H9 (cell line): ENCODE measurements around the gene HMGCL. TPM values are rescaled to one million over a fixed set of nuclear protein-coding genes. Genes with fewer than 3 reads are reported as not detected.

Experiments used
- DNase-seq: peaks from one replicate; pipeline ENCODE4 v3.0.0-alpha.2; 2017
- H2AFZ ChIP-seq: one replicate; pipeline ENCODE4 v1.6.1; 2013; ENCODE audit warnings: mild to moderate bottlenecking, low read length, control low read depth, moderate library complexity
- H2AK5ac ChIP-seq: 2 replicates; pipeline ENCODE4 v1.6.1; 2013; ENCODE audit warnings: low read length, control low read depth, mixed read lengths; ENCODE audit not compliant: insufficient read length
- H2BK120ac ChIP-seq: one replicate; pipeline ENCODE4 v1.6.1; 2013; ENCODE audit warnings: low read depth, mild to moderate bottlenecking, low read length, control low read depth, inconsistent platforms; ENCODE audit not compliant: poor library complexity, severe bottlenecking
- H2BK12ac ChIP-seq: 2 replicates; pipeline ENCODE4 v1.6.1; 2013; ENCODE audit warnings: low read length, control low read depth, mixed read lengths, low read depth; ENCODE audit not compliant: insufficient read length
- H2BK15ac ChIP-seq: 2 replicates; pipeline ENCODE4 v1.6.1; 2013; ENCODE audit warnings: low read depth, low read length, control low read depth
- H2BK20ac ChIP-seq: one replicate; pipeline ENCODE4 v1.6.1; 2013; ENCODE audit warnings: low read depth, mild to moderate bottlenecking, low read length, control low read depth, inconsistent platforms; ENCODE audit not compliant: poor library complexity, severe bottlenecking
- H2BK5ac ChIP-seq: 2 replicates; pipeline ENCODE4 v1.6.1; 2013; ENCODE audit warnings: low read length, control low read depth, mixed read lengths; ENCODE audit not compliant: insufficient read length
- H3K14ac ChIP-seq: 2 replicates; pipeline ENCODE4 v1.6.1; 2013; ENCODE audit warnings: low read length, control low read depth; ENCODE audit not compliant: insufficient read depth
- H3K18ac ChIP-seq: 2 replicates; pipeline ENCODE4 v1.6.1; 2013; ENCODE audit warnings: low read depth, mild to moderate bottlenecking, mixed read lengths, low read length, control low read depth; ENCODE audit not compliant: insufficient read length
- H3K23ac ChIP-seq: 2 replicates; pipeline ENCODE4 v1.6.1; 2013; ENCODE audit warnings: low read length, control low read depth, mixed read lengths, low read depth; ENCODE audit not compliant: insufficient read length
- H3K23me2 ChIP-seq: 2 replicates; pipeline ENCODE4 v1.6.1; 2013; ENCODE audit warnings: low read depth, mild to moderate bottlenecking, mixed read lengths, low read length, control low read depth; ENCODE audit not compliant: insufficient read length, poor library complexity, severe bottlenecking
- H3K27ac ChIP-seq: 2 replicates; pipeline ENCODE4 v1.5.1; 2013; ENCODE audit warnings: low read length, control low read depth, mixed read lengths, low read depth; ENCODE audit not compliant: insufficient read length
- H3K27me3 ChIP-seq: 2 replicates; pipeline ENCODE4 v1.6.1; 2013; ENCODE audit warnings: low read length, control low read depth, inconsistent platforms; ENCODE audit not compliant: insufficient read depth
- H3K4ac ChIP-seq: 2 replicates; pipeline ENCODE4 v1.6.1; 2013; ENCODE audit warnings: low read depth, mild to moderate bottlenecking, control low read depth, inconsistent platforms, low read length, moderate library complexity
- H3K4me1 ChIP-seq: 2 replicates; pipeline ENCODE4 v1.6.1; 2013; ENCODE audit warnings: low read length, control low read depth, inconsistent platforms; ENCODE audit not compliant: insufficient read depth
- H3K4me2 ChIP-seq: 2 replicates; pipeline ENCODE4 v1.6.1; 2013; ENCODE audit warnings: low read length, control low read depth, mixed read lengths; ENCODE audit not compliant: insufficient read length, insufficient read depth
- H3K56ac ChIP-seq: 2 replicates; pipeline ENCODE4 v1.6.1; 2013; ENCODE audit warnings: low read depth, mild to moderate bottlenecking, mixed read lengths, low read length, control low read depth; ENCODE audit not compliant: insufficient read length
- H3K79me1 ChIP-seq: 2 replicates; pipeline ENCODE4 v1.6.1; 2013; ENCODE audit warnings: low read depth, mild to moderate bottlenecking, moderate library complexity, low read length, control low read depth, inconsistent platforms; ENCODE audit not compliant: insufficient read depth, poor library complexity, severe bottlenecking
- H3K79me2 ChIP-seq: 2 replicates; pipeline ENCODE4 v1.6.1; 2013; ENCODE audit warnings: low read length, control low read depth, inconsistent platforms; ENCODE audit not compliant: insufficient read depth
- H3K9ac ChIP-seq: 2 replicates; pipeline ENCODE4 v1.6.1; 2013; ENCODE audit warnings: low read length, control low read depth, mixed read lengths; ENCODE audit not compliant: insufficient read length; ENCODE audit errors: extremely low read depth
- H3K9me3 ChIP-seq: one replicate; pipeline ENCODE4 v1.6.1; 2013; ENCODE audit warnings: low read depth, low read length, inconsistent platforms; ENCODE audit not compliant: control insufficient read depth
- H3T11ph ChIP-seq: one replicate; pipeline ENCODE4 v1.6.1; 2013; ENCODE audit warnings: mild to moderate bottlenecking, low read length, control low read depth, inconsistent platforms
- H4K20me1 ChIP-seq: one replicate; pipeline ENCODE4 v1.6.1; 2013; ENCODE audit not compliant: control insufficient read depth, insufficient read length, insufficient read depth
- H4K5ac ChIP-seq: 2 replicates; pipeline ENCODE4 v1.6.1; 2013; ENCODE audit warnings: low read depth, mild to moderate bottlenecking, mixed read lengths, low read length, control low read depth; ENCODE audit not compliant: insufficient read length
- H4K8ac ChIP-seq: replicated peaks from 2 replicates; pipeline ENCODE4 v1.6.1; 2013; ENCODE audit warnings: low read length, control low read depth, mixed read lengths, low read depth; ENCODE audit not compliant: insufficient read length
- H4K91ac ChIP-seq: 2 replicates; pipeline ENCODE4 v1.6.1; 2013; ENCODE audit warnings: low read depth, mild to moderate bottlenecking, moderate library complexity, mixed read lengths, low read length, control low read depth; ENCODE audit not compliant: insufficient read length
- H3K27ac Mint-ChIP-seq, 3 experiments: 2 replicates in 2 of 3; 3 replicates in 1 of 3; pipeline ENCODE4 v1.8.0; 2020 to 2021; ENCODE audit warnings: mixed read lengths in 3 of 3, mild to moderate bottlenecking in 1 of 3, moderate library complexity in 1 of 3
- H3K27me3 Mint-ChIP-seq: 2 replicates; pipeline ENCODE4 v1.8.0; 2021; ENCODE audit warnings: low read depth, mild to moderate bottlenecking, moderate library complexity, mixed read lengths
- H3K36me3 Mint-ChIP-seq, 3 experiments: 2 replicates in 2 of 3; 3 replicates in 1 of 3; pipeline ENCODE4 v1.8.0; 2020 to 2021; ENCODE audit warnings: low read depth in 3 of 3, mixed read lengths in 3 of 3; ENCODE audit not compliant: insufficient read depth in 1 of 3
- H3K4me1 Mint-ChIP-seq, 2 experiments: 2 replicates each; pipeline ENCODE4 v1.8.0; 2020; ENCODE audit warnings: mixed read lengths in 2 of 2
- H3K4me3 Mint-ChIP-seq, 2 experiments: 2 replicates in 1 of 2; 3 replicates in 1 of 2; pipeline ENCODE4 v1.8.0; 2020 to 2021; ENCODE audit warnings: mild to moderate bottlenecking in 2 of 2, mixed read lengths in 2 of 2, moderate library complexity in 1 of 2
- H3K9me3 Mint-ChIP-seq, 2 experiments: 2 replicates in 1 of 2; 3 replicates in 1 of 2; pipeline ENCODE4 v1.8.0; 2020; ENCODE audit warnings: mild to moderate bottlenecking in 2 of 2, mixed read lengths in 2 of 2, moderate library complexity in 1 of 2
- CTCF ChIP-seq: fragments of 200-600 bp; sonication (generic); conservative IDR thresholded peaks from 3 replicates; pipeline ENCODE4 v1.8.0; 2021; ENCODE audit warnings: antibody characterized with exemption, mild to moderate bottlenecking
- WGBS: extraction: QIAGEN DNeasy Blood & Tissue Kit; methylation state at CpG from one replicate; pipeline ENCODE4 v1.1.7; 2013; ENCODE audit warnings: missing lambda C conversion rate, low lambda C conversion rate, mixed read lengths; ENCODE audit not compliant: insufficient read length; ENCODE audit errors: extremely low coverage; 5-methylcytosine and 5-hydroxymethylcytosine counted together
- total RNA-seq: library from RNA; stranded (reverse); gene quantifications from 2 replicates; pipeline ENCODE4 v1.2.1, GENCODE V29; 2021

HMGCL gene
- total RNA-seq, 1 experiment from 2014 or later, result 15.9 TPM

- Histone ChIP-seq H2BK120ac (no peak overlapping the region), H3K9me3 (no peaks in the 10 kb centered on the region), H2AFZ (no peak overlapping the region), H3T11ph (no peak overlapping the region), H3K23me2 (peaks cover 11% of the 10 kb centered on the region), H3K18ac (no peak overlapping the region), H3K27me3 (no peaks in the 10 kb centered on the region), H3K27ac (no peak overlapping the region), H3K4ac (no peak overlapping the region), H4K5ac (no peak overlapping the region), H3K23ac (no peak overlapping the region), H2BK15ac (no peak overlapping the region), H3K14ac (no peak overlapping the region), H4K91ac (no peak overlapping the region), H4K20me1 (no peaks in the 10 kb centered on the region), H2BK12ac (no peak overlapping the region), H2BK20ac (no peak overlapping the region), H2BK5ac (no peak overlapping the region), H2AK5ac (no peak overlapping the region), H3K4me1 (no peaks in the 10 kb centered on the region; the same call in 1 of the 2 replicates), H3K79me1 (peaks cover 4% of the 10 kb centered on the region), H3K4me2 (no peak overlapping the region), H3K9ac (no peak overlapping the region), H3K79me2 (no peaks in the 10 kb centered on the region; the same call in 1 of the 2 replicates), H3K56ac (no peak overlapping the region), H4K8ac (no peak overlapping the region)
- Mint-ChIP-seq H3K4me1 (peaks cover 9 to 11% of the 10 kb centered on the region in 2 experiments), H3K36me3 (peaks cover 4 to 45% (median 28%) of the 10 kb centered on the region in 3 experiments; a peak in 5 of 7 replicates), H3K27me3 (peaks cover 8% of the 10 kb centered on the region), H3K4me3 (no peak overlapping the region), H3K27ac (no peak overlapping the region), H3K9me3 (no peaks in the 10 kb centered on the region)
- no CpG with 5 or more reads among the region's 20 CpGs for WGBS
- no peak for TF ChIP-seq CTCF
- no peak for DNase-seq
Measured at GRCh38 chr1:23797478-23798448, 27.5 kb downstream of the HMGCL start.
